K562 (cell line): ENCODE data around the gene LMNTD2. TPM values are rescaled to one million over a fixed set of nuclear protein-coding genes. Genes with fewer than 3 reads are reported as not detected.

Experiments used
- ATAC-seq: fragments of 200-7000 bp; cut with Tn5 transposase; 3 replicates; pipeline ENCODE4 v1.9.1; 2020; ENCODE audit warnings: moderate library complexity
- BruUV-seq: library from RNA; stranded (reverse); fragments of 400-500 nt; replicated peaks from 2 replicates; lab custom pipeline; 2021; lab: Mats Ljungman, UMichigan
- CTCF ChIA-PET: fragments of 300-600 bp; formaldehyde crosslinking; extraction: SDS; loops from one replicate; lab custom pipeline; 2021; ENCODE audit warnings: low intra/inter-chr PET ratio; lab: Yijun Ruan, JAX
- POLR2A ChIA-PET: fragments of 300-600, 350-650 bp; sonication (Branson Sonifier 250); formaldehyde crosslinking; extraction: SDS; loops from one replicate; lab custom pipeline; 2021; ENCODE audit warnings: antibody characterized with exemption, inconsistent platforms; lab: Yijun Ruan, JAX
- DNase-seq, 4 experiments: peaks; one replicate each; pipeline versions ENCODE4 v3.0.0 to v3.0.0-alpha.2; 2011 to 2018; ENCODE audit warnings: low spot score in 3 of 4, mixed read lengths in 3 of 4; ENCODE audit errors: extremely low read depth in 1 of 4
- FAIRE-seq: peaks from 2 replicates; lab custom pipeline; 2011; peaks lifted over from hg19 to GRCh38; lab: Jason Lieb, UNC
- H2AFZ ChIP-seq: 2 replicates; pipeline ENCODE4 v1.6.0; 2011; ENCODE audit warnings: low read depth, low read length, control low read depth, inconsistent platforms
- H3K27ac ChIP-seq: fragments of 200-600 bp; 3 replicates; pipeline ENCODE4 v1.8.0; 2011; ENCODE audit warnings: low read depth, mild to moderate bottlenecking, control low read depth, inconsistent platforms, low read length, moderate library complexity, mixed read lengths; ENCODE audit errors: extremely low read depth
- H3K27me3 ChIP-seq, 2 experiments: fragments of 300-600 bp in 1 of 2; 2 replicates in 1 of 2; 3 replicates in 1 of 2; pipeline versions ENCODE4 v1.6.0 to v1.8.0; 2011; ENCODE audit warnings: inconsistent platforms in 2 of 2, low read length in 2 of 2, mild to moderate bottlenecking in 1 of 2, mixed read lengths in 1 of 2, moderate library complexity in 1 of 2; ENCODE audit not compliant: control insufficient read depth in 2 of 2, insufficient read depth in 2 of 2
- H3K36me3 ChIP-seq: fragments of 300-600 bp; 3 replicates; pipeline ENCODE4 v1.8.0; 2011; ENCODE audit warnings: mild to moderate bottlenecking, low read length, inconsistent platforms; ENCODE audit not compliant: control insufficient read depth, insufficient read depth
- H3K4me1 ChIP-seq, 2 experiments: fragments of 200-600 bp in 1 of 2; replicated peaks in 1 of 2; 2 replicates in 1 of 2; 3 replicates in 1 of 2; pipeline versions ENCODE4 v1.5.1 to v1.8.0; 2011; ENCODE audit warnings: inconsistent platforms in 2 of 2, low read length in 2 of 2, mild to moderate bottlenecking in 1 of 2, mixed read lengths in 1 of 2, moderate library complexity in 1 of 2; ENCODE audit not compliant: control insufficient read depth in 2 of 2, insufficient read depth in 2 of 2
- H3K4me2 ChIP-seq: 2 replicates; pipeline ENCODE4 v1.6.1; 2011; ENCODE audit warnings: low read length, control low read depth, inconsistent platforms, mixed read lengths; ENCODE audit not compliant: insufficient read depth
- H3K4me3 ChIP-seq: fragments of 200-600 bp; sonication (generic), shearing (Covaris generic); 2 replicates; pipeline ENCODE4 v1.5.1; 2016; ENCODE audit warnings: control low read depth, inconsistent platforms
- H3K79me2 ChIP-seq: fragments of 200-600 bp; 3 replicates; pipeline ENCODE4 v1.8.0; 2011; ENCODE audit warnings: low read length, inconsistent platforms; ENCODE audit not compliant: control insufficient read depth, insufficient read depth
- H3K9ac ChIP-seq, 2 experiments: 2 replicates each; pipeline versions ENCODE4 v1.6.0 to v1.6.1; 2011; ENCODE audit warnings: low read depth in 2 of 2, low read length in 2 of 2, control low read depth in 1 of 2, inconsistent platforms in 1 of 2, mild to moderate bottlenecking in 1 of 2, mixed read lengths in 1 of 2; ENCODE audit not compliant: insufficient read depth in 1 of 2
- H3K9me1 ChIP-seq: one replicate; pipeline ENCODE4 v1.6.0; 2011; ENCODE audit warnings: inconsistent platforms, mild to moderate bottlenecking, low read length, moderate library complexity; ENCODE audit not compliant: control insufficient read depth, insufficient read depth
- H3K9me3 ChIP-seq: replicated peaks from 2 replicates; pipeline ENCODE4 v1.5.1; 2011; ENCODE audit warnings: low read depth, low read length, inconsistent platforms; ENCODE audit not compliant: control insufficient read depth, insufficient read depth
- H4K20me1 ChIP-seq: replicated peaks from 2 replicates; pipeline ENCODE4 v1.6.1; 2011; ENCODE audit warnings: low read length, inconsistent platforms, mixed read lengths; ENCODE audit not compliant: control insufficient read depth, insufficient read depth
- FOXA3 ChIP-seq, 2 experiments: fragments of 450-650 bp in 1 of 2; sonication (generic) in 1 of 2; formaldehyde crosslinking; IDR thresholded peaks in 1 of 2; conservative IDR thresholded peaks in 1 of 2; 2 replicates each; pipeline versions ENCODE4 v1.4.0 to v1.8.0; 2020 to 2022; ENCODE audit warnings: mild to moderate bottlenecking in 2 of 2, missing genetic modification reagents in 1 of 2
- FOXM1 ChIP-seq, 2 experiments: fragments of 450-650 bp in 1 of 2; sonication (generic) in 1 of 2; formaldehyde crosslinking in 1 of 2; IDR thresholded peaks; 2 replicates each; pipeline versions ENCODE4 v1.6.1 to v1.9.0; 2017 to 2022; ENCODE audit warnings: low read depth in 2 of 2, mild to moderate bottlenecking in 2 of 2, missing genetic modification reagents in 1 of 2, moderate library complexity in 1 of 2
- FOXP4 ChIP-seq: sonication (generic); formaldehyde crosslinking; IDR thresholded peaks from 2 replicates; pipeline ENCODE4 v1.8.0; 2022; ENCODE audit warnings: mild to moderate bottlenecking, missing genetic modification reagents, borderline replicate concordance
- GATAD2B ChIP-seq: fragments of 450-650 bp; IDR thresholded peaks from 2 replicates; pipeline ENCODE4 v1.6.1; 2017; ENCODE audit warnings: mild to moderate bottlenecking, borderline replicate concordance
- NR0B1 ChIP-seq: fragments of 450-650 bp; IDR thresholded peaks from one replicate; pipeline ENCODE4 v1.6.1; 2018; ENCODE audit warnings: mild to moderate bottlenecking, moderate library complexity; ENCODE audit not compliant: partially characterized antibody
- RERE ChIP-seq: sonication (generic); formaldehyde crosslinking; IDR thresholded peaks from 2 replicates; pipeline ENCODE4 v1.8.0; 2023; ENCODE audit warnings: missing genetic modification reagents, mild to moderate bottlenecking, borderline replicate concordance
- TGIF2 ChIP-seq: sonication (generic); formaldehyde crosslinking; IDR thresholded peaks from 2 replicates; pipeline ENCODE4 v1.8.1; 2022; ENCODE audit warnings: mild to moderate bottlenecking, missing genetic modification reagents, moderate library complexity
- TOE1 ChIP-seq, 2 experiments: fragments of 450-650 bp in 1 of 2; sonication (generic) in 1 of 2; formaldehyde crosslinking in 1 of 2; IDR thresholded peaks; 2 replicates each; pipeline versions ENCODE4 v1.7.1 to v1.8.0; 2016 to 2022; ENCODE audit warnings: borderline replicate concordance in 2 of 2, mild to moderate bottlenecking in 2 of 2, antibody characterized with exemption in 1 of 2, inconsistent platforms in 1 of 2, low read depth in 1 of 2, missing genetic modification reagents in 1 of 2, moderate library complexity in 1 of 2
- ZNF133 ChIP-seq: fragments of 250-450 bp; sonication (Bioruptor Pico); IDR thresholded peaks from 2 replicates; pipeline ENCODE4 v1.4.0; 2020; ENCODE audit warnings: mild to moderate bottlenecking
- ZNF184 ChIP-seq: sonication (generic); formaldehyde crosslinking; IDR thresholded peaks from 2 replicates; pipeline ENCODE4 v1.5.0; 2020; ENCODE audit warnings: missing genetic modification reagents
- WGBS: fragments of 100-300 bp; shearing (Covaris generic); methylation state at CpG from one replicate; pipeline ENCODE4 v1.1.6; 2016; ENCODE audit warnings: low coverage, mixed read lengths; ENCODE audit not compliant: insufficient coverage; ENCODE audit errors: missing lambda C conversion rate; 5-methylcytosine and 5-hydroxymethylcytosine counted together
- in situ Hi-C: fragments of 300-500 bp; cut with MboI; formaldehyde crosslinking; loops from 4 replicates; pipeline ENCODE4 v1.15.0; 2018; ENCODE audit warnings: inconsistent platforms, mixed read lengths
- intact Hi-C: fragments of 100-400 bp; cut with micrococcal nuclease; formaldehyde crosslinking; loops from 2 replicates; pipeline ENCODE4 v1.14.2; 2022
- polyA plus RNA-seq, 8 experiments: library from polyadenylated mRNA; depleted of rRNA in 4 of 8; stranded (reverse) in 5 of 8; unstranded in 3 of 8; fragments of >200 nt; fragmentation: Nextera tagmentation in 2 of 8; fragmentation: Illumina TruSeq in 1 of 8; extraction: Ambion mirVana in 2 of 8; extraction: Trizol in 1 of 8; gene quantifications; 2 replicates each; pipeline versions ENCODE4 v1.2.1 to v1.2.3, GENCODE V29; 2011 to 2014; ENCODE audit warnings: inconsistent platforms in 1 of 8, missing spikeins in 1 of 8
- total RNA-seq, 7 experiments: library from RNA; depleted of rRNA in 6 of 7; stranded (reverse); fragments of >200 nt in 6 of 7; fragmentation: Illumina TruSeq in 2 of 7; extraction: Trizol in 2 of 7; gene quantifications; 2 replicates each; pipeline versions ENCODE4 v1.2.1 to v1.2.3, GENCODE V29; 2011 to 2021; ENCODE audit warnings: low replicate concordance in 1 of 7

LMNTD2 gene
- total and polyA plus RNA-seq, 9 of the 15 experiments (the other 6 are each of a cell fraction or from before 2014, with no cell fraction given) = 0.48 to 4.2 (median 1.5) TPM; not detected in 3

GRCh38 chr11:559020-559620 is 1.4 kb downstream of the LMNTD2 start:
- H4K20me1 ChIP-seq = 0 out of 2 replicates have a peak, but pooled peaks cover 5% of the 10 kb centered on the region
- H3K4me3 ChIP-seq = no peak overlapping the region
- H3K9ac ChIP-seq = peak overlapping the region; percentile 81 to 96; a peak in 3 of 4 replicates
- no peaks in the 10 kb centered on the region for H3K9me3 ChIP-seq
- peak overlapping the region; percentile 89; the same call in 2 of the 3 replicates for H3K27ac ChIP-seq
- DNase-seq = no peak
- H3K27me3 ChIP-seq = no peaks in the 10 kb centered on the region
- peak overlapping the region; percentile 88 for H3K4me2 ChIP-seq
- no TSS peak for BruUV-seq
- POLR2A ChIA-PET = interaction anchor here (0.5 to 1.3 kb wide), 3 partner anchors 17 to 117 kb away, joined by 3 read pairs; no protein-coding TSS in a partner anchor
- no peak for ATAC-seq
- intact Hi-C loops (loop anchor here (10.0 kb wide), 2 partner anchors 56 to 136 kb away; partner anchors contain the start of genes DEAF1, IRF7 and TMEM80), in situ Hi-C loops (no loop called here)
- no peak overlapping the region for H2AFZ ChIP-seq
- H3K4me1 ChIP-seq = peaks cover 23 to 96% of the 10 kb centered on the region in 2 experiments
- FAIRE-seq = no peak
- CTCF ChIA-PET = no interaction called here
- peaks cover 21% of the 10 kb centered on the region; the same call in 1 of the 3 replicates for H3K36me3 ChIP-seq
- H3K79me2 ChIP-seq = peaks cover 24% of the 10 kb centered on the region
- WGBS = 81% methylated on average over 15 of the region's 15 CpGs
- peaks cover 2% of the 10 kb centered on the region for H3K9me1 ChIP-seq
- no peak for TF ChIP-seq ZNF184
- TF ChIP-seq FOXM1 (IDR thresholded peaks at IDR 0.05; ENCODE audit: low read depth) = no peak
- no peak for TF ChIP-seq FOXM1 (CRISPR knock-in tag; IDR thresholded peaks at IDR 0.05; ENCODE audit: low read depth)
- no peak for TF ChIP-seq FOXA3 (CRISPR knock-in tag; conservative IDR thresholded peaks at IDR 0.05 in 1 of 2, IDR thresholded peaks at IDR 0.05 in 1 of 2)
- TF ChIP-seq FOXP4 (CRISPR knock-in tag) = no peak
- TF ChIP-seq GATAD2B = no peak
- no peak for TF ChIP-seq RERE (CRISPR knock-in tag)
- TF ChIP-seq ZNF133 (CRISPR knock-in tag) = no peak
- no peak for TF ChIP-seq NR0B1
- no peak for TF ChIP-seq TOE1 (IDR thresholded peaks at IDR 0.05; ENCODE audit: borderline replicate concordance)
- TF ChIP-seq TOE1 (CRISPR knock-in tag; IDR thresholded peaks at IDR 0.05; ENCODE audit: borderline replicate concordance, low read depth) = 0 out of 2 replicates have a peak, but pooled peaks have one; percentile 28
- TF ChIP-seq TGIF2 (CRISPR knock-in tag) = no peak
